Upper lobe of left lung (tissue), 6 donors: Measurements from ENCODE around the gene DSC3. TPM values are rescaled to one million over a fixed set of nuclear protein-coding genes. Genes with fewer than 3 reads are reported as not detected.
A peak's percentile ranks its signal among the peaks of the same experiment; 100 is the strongest.

Experiments
- ATAC-seq, 2 donors: fragments of 200-7000 bp; cut with Tn5 transposase; one replicate each; pipeline ENCODE4 v1.9.1; 2022; ENCODE audit warnings: mild to moderate bottlenecking in 2 of 2, moderate library complexity in 2 of 2; ENCODE audit not compliant: low FRiP score in 2 of 2
- DNase-seq, 2 donors: peaks; one replicate each; pipeline ENCODE4 v3.0.0-alpha.2; 2019 to 2020
- H3K27ac ChIP-seq, 4 donors: fragments of 200-600 bp; sonication (generic); one replicate each; pipeline ENCODE4 v1.5.1; 2016 to 2019
- H3K27me3 ChIP-seq, 4 donors: fragments of 200-600 bp; sonication (generic); one replicate each; pipeline ENCODE4 v1.5.1; 2017 to 2019
- H3K36me3 ChIP-seq, 4 donors: fragments of 200-600 bp; sonication (generic); one replicate each; pipeline ENCODE4 v1.5.1; 2016 to 2019
- H3K4me1 ChIP-seq, 4 donors: fragments of 200-600 bp; sonication (generic); one replicate each; pipeline ENCODE4 v1.5.1; 2018 to 2019
- H3K4me3 ChIP-seq, 4 donors: fragments of 200-600 bp; sonication (generic); one replicate each; pipeline ENCODE4 v1.5.1; 2017 to 2019; ENCODE audit warnings: mild to moderate bottlenecking in 2 of 4, moderate library complexity in 1 of 4
- H3K9me3 ChIP-seq, 4 donors: fragments of 200-600 bp; sonication (generic); one replicate each; pipeline ENCODE4 v1.5.1; 2018 to 2019
- CTCF ChIP-seq, 6 experiments: fragments of 450-650 bp in 4 of 6; fragments of 200-600 bp in 2 of 6; sonication (generic) in 2 of 6; IDR thresholded peaks; one replicate each; pipeline ENCODE4 v1.5.1; 2016 to 2019; ENCODE audit warnings: antibody characterized with exemption in 6 of 6
- EP300 ChIP-seq, 4 donors: sonication (generic); formaldehyde crosslinking; IDR thresholded peaks; one replicate each; pipeline ENCODE4 v1.5.1; 2017; ENCODE audit warnings: antibody characterized with exemption in 4 of 4, control low read depth in 2 of 4
- POLR2A ChIP-seq, 4 donors: fragments of 450-650 bp; IDR thresholded peaks; one replicate each; pipeline ENCODE4 v1.5.1; 2016 to 2017; ENCODE audit warnings: antibody characterized with exemption in 4 of 4, mild to moderate bottlenecking in 2 of 4
- POLR2AphosphoS5 ChIP-seq, 2 donors: sonication (generic); formaldehyde crosslinking; IDR thresholded peaks; one replicate each; pipeline ENCODE4 v1.5.1; 2017; ENCODE audit warnings: antibody characterized with exemption in 2 of 2
- WGBS, 2 donors: methylation state at CpG; one replicate each; pipeline ENCODE4 v1.1.5; 2017 to 2018; 5-methylcytosine and 5-hydroxymethylcytosine counted together
- total RNA-seq, 6 donors: library from RNA; depleted of rRNA in 4 of 6; stranded (reverse); fragments of >200 nt in 4 of 6; gene quantifications; one replicate each; pipeline versions ENCODE4 v1.1.0 to v1.2.1, GENCODE V29; 2016 to 2021
- donor health status: DM: no; HTN: no; CAD: no; lungs with moderate emphysema.
- donor health status: DM: no; HTN: yes; CAD: no; lungs with severe emphysema.

The DSC3 gene
- total RNA-seq, 6 donors from 2014 or later, result under 0.01 to 0.98 (median 0.30) TPM; not detected in 1

- TF ChIP-seq EP300 (IDR thresholded peaks at IDR 0.05) (no peak), POLR2A (IDR thresholded peaks at IDR 0.05) (no peak), CTCF (IDR thresholded peaks at IDR 0.05) (no peak)
- Histone ChIP-seq H3K27ac (no peak overlapping the region), H3K9me3 (no peaks in the 10 kb centered on the region), H3K4me1 (peaks cover 0 to 23% (median 14%) of the 10 kb centered on the region in 4 donors), H3K36me3 (no peaks in the 10 kb centered on the region), H3K27me3 (peaks cover 0 to 45% (median 16%) of the 10 kb centered on the region in 4 donors), H3K4me3 (no peak overlapping the region)
- no peak for ATAC-seq
- WGBS, 2 donors, result 58 to 67% methylated on average over 7 of the region's 7 CpGs
- no peak for DNase-seq
These were observed 1.2 kb upstream of the DSC3 start for GRCh38 chr18:31043709-31044108.

DNA sequence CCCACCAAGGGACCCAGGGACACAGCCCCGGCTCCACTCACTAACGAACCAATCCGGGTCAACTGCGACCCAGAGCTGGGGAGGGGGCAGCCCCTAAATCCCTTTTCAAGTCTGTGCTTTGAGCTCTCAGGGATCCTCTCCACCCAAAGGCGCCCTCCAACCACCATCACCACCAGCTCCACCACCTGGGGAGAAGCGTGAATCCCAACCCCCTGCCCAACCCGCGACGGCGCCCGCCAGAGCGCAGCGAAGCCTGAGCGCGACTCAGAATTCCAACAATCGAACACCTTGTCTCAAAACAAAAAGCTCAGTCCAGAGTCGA lies 497 bp downstream of the DSC3 start:
- 5 to 16% methylated on average over 6 to 16 of the region's 17 CpGs for whole genome bisulfite sequencing, 2 donors
- Histone ChIP-seq H3K36me3 (no peaks in the 10 kb centered on the region), H3K9me3 (no peaks in the 10 kb centered on the region), H3K27me3 (peaks cover 0 to 45% (median 16%) of the 10 kb centered on the region in 4 donors), H3K4me3 (peak overlapping the region in 2 of 4 donors; percentile 21 to 36), H3K27ac (no peak overlapping the region), H3K4me1 (peaks cover 0 to 23% (median 14%) of the 10 kb centered on the region in 4 donors)
- peak in 1 of 2 donors; percentile 24 for ATAC-seq
- no peak for TF ChIP-seq CTCF (IDR thresholded peaks at IDR 0.05)
- TF ChIP-seq EP300 (IDR thresholded peaks at IDR 0.05), result no peak
- TF ChIP-seq POLR2AphosphoS5 (IDR thresholded peaks at IDR 0.05), result no peak
- TF ChIP-seq POLR2A (IDR thresholded peaks at IDR 0.05), result no peak
- DNase-seq, result peak in 1 of 2 donors; percentile 72

DNA sequence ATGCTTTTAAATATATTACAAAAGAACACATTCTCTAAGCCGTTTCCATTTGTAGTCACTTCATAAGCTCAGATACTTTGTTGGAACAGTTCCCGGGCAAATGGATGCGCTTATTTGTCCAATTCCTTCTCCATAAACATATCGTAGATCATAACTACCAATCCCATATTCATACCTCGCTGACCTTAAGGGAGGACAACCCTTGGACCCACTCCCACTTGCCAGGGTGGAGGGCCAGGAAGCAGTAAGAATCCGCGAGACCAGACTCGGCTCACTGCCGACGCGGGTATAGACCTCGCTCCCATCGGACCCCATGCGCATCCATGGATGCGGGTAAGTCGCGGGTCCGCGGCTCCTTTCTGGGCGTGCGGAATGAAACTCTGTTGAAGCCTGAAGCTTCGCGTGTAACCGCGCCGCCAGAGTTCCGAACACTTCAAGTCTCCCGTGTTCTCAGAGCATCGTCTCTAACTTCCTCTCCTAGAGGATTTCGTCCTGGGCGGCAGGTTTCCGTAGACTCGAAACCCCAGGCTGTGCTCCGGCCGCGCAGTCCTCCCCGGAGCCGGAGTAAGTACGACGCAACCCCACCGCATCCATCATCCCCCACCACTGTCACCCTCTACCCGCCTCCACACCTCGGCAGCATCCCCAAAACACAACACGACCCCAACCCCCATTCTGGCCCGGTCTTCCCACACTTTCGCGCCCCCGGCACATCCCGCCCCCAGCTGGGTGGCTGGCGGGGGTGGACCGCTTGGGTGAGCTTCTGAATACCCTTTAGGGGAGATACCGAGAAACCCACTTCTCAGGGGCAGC lies 1.1 kb downstream of the DSC3 start:
- TF ChIP-seq EP300 (IDR thresholded peaks at IDR 0.05), result no peak
- no peak for TF ChIP-seq POLR2AphosphoS5 (IDR thresholded peaks at IDR 0.05)
- no peak for TF ChIP-seq CTCF (IDR thresholded peaks at IDR 0.05)
- TF ChIP-seq POLR2A (IDR thresholded peaks at IDR 0.05), result no peak
- no peaks in the 10 kb centered on the region for H3K9me3 ChIP-seq
- H3K4me1 ChIP-seq, result peaks cover 0 to 23% (median 14%) of the 10 kb centered on the region in 4 donors
- WGBS, 2 donors, result 4 to 7% methylated on average over 47 to 50 of the region's 52 CpGs
- H3K4me3 ChIP-seq, result no peak overlapping the region
- peaks cover 0 to 45% (median 16%) of the 10 kb centered on the region in 4 donors for H3K27me3 ChIP-seq
- DNase-seq (peak in 1 of 2 donors; percentile 58), ATAC-seq (peak; percentile 36 to 43)
- H3K36me3 ChIP-seq, result no peaks in the 10 kb centered on the region
- H3K27ac ChIP-seq, result no peak overlapping the region

- H3K4me3 ChIP-seq, result no peak overlapping the region
- 7 to 10% methylated on average over 18 of the region's 18 CpGs for WGBS, 2 donors
- no peaks in the 10 kb centered on the region for H3K36me3 ChIP-seq
- no peaks in the 10 kb centered on the region for H3K9me3 ChIP-seq
- peaks cover 0 to 23% (median 14%) of the 10 kb centered on the region in 4 donors for H3K4me1 ChIP-seq
- H3K27ac ChIP-seq, result no peak overlapping the region
- ATAC-seq (no peak), DNase-seq (no peak)
- TF ChIP-seq EP300 (IDR thresholded peaks at IDR 0.05) (no peak), POLR2AphosphoS5 (IDR thresholded peaks at IDR 0.05) (no peak), CTCF (IDR thresholded peaks at IDR 0.05) (no peak), POLR2A (IDR thresholded peaks at IDR 0.05) (no peak)
- peaks cover 0 to 45% (median 16%) of the 10 kb centered on the region in 4 donors for H3K27me3 ChIP-seq
These were observed 1.8 kb downstream of the DSC3 start for GRCh38 chr18:31040686-31041270.
